HG03460 (cell line): Measurements from ENCODE around the gene CWF19L2.

ENCODE experiments used
- ATAC-seq: cut with Tn5 transposase; IDR thresholded peaks from one replicate; pipeline ENCODE4 v1.9.1; 2021; ENCODE audit not compliant: unreplicated experiment

Gene CWF19L2

GRCh38 chr11:107316426-107316825 lies 141.2 kb downstream of the CWF19L2 start:
- no peak for ATAC-seq

DNA sequence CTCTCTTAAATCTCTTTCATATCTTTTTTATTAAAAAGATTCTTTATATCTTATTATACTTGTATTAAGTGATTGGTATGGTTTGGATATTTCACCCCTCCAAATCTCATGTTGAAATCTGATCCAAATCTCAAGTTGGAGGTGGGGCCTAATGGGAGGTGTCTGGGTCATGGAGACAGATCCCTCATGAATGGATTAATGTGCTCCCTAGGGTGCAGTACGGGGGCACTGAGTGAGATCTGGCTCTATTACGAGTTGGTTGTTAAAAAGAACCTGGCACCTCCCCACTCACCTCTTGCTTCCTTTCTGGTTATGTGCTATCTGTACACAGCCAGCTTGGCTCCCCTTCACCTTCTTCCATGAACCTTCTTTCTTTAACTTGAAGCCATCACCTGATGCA lies 149.6 kb downstream of the CWF19L2 start:
- no peak for ATAC-seq

DNA sequence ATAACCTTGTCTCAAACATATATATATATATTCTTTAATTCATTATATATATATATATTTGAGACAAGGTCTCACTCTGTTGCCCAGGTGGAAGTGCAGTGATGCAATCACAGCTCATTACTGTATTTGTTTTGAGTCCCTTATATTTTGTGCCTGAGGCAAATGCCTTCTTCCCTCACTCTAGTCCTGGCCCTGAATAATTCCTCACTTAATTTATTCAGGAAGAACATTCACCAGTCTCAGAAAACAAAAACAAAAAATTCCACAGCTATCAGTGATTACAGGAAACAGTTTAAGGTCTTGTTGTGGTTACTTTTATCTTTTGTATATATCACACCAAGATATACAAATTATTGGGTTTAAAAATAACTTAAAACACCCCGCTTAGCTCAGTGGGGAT lies 155.7 kb downstream of the CWF19L2 start:
- no peak for ATAC-seq

- no peak for ATAC-seq
These were observed 163.8 kb downstream of the CWF19L2 start for GRCh38 chr11:107293677-107294344.

DNA sequence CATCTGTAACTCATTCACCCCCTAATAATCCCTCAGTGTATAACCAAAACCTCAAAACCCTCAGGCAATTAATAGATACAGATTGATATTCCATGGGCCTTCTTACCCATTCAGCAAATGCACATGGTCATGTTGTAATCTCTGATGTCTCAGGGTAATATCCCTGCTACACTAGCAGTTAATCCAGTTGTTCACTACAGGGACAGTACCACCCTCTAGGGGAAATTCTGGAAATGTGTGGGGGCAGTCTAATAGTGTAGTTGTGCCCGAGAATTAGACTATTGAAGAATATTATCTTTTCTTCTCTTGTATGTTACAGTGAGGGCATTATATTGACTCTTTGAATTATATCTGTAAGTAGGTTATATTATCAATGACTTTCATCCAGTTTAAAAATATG lies 175.4 kb downstream of the CWF19L2 start:
- ATAC-seq: no peak
